Pancreas (tissue), 10 donors: ENCODE measurements around the gene TFAP2B. TPM values are rescaled to one million over a fixed set of nuclear protein-coding genes. Genes with fewer than 3 reads are reported as not detected.
A peak's percentile ranks its signal among the peaks of the same experiment; 100 is the strongest.

ENCODE experiments used
- ATAC-seq, 4 donors: fragments of 200-7000 bp; cut with Tn5 transposase; one replicate each; pipeline versions ENCODE4 v1.8.0 to v1.9.1; 2020; ENCODE audit warnings: mild to moderate bottlenecking in 4 of 4, moderate library complexity in 4 of 4
- DNase-seq, 6 donors: peaks; one replicate each; pipeline ENCODE4 v3.0.0-alpha.2; 2020
- FAIRE-seq: peaks from 2 replicates; lab custom pipeline; 2012; peaks lifted over from hg19 to GRCh38; lab: Jason Lieb, UNC
- H3K27ac ChIP-seq, 4 donors: fragments of 200-600 bp; sonication (generic); 1 replicate in 3 of 4; 2 replicates in 1 of 4; pipeline versions ENCODE4 v1.5.0 to v1.8.0; 2020
- H3K27me3 ChIP-seq, 4 donors: fragments of 200-600 bp; one replicate each; pipeline ENCODE4 v1.8.0; 2021
- H3K36me3 ChIP-seq, 3 donors: fragments of 200-600 bp; sonication (generic) in 1 of 3; one replicate each; pipeline versions ENCODE4 v1.5.0 to v1.8.0; 2020 to 2021
- H3K4me1 ChIP-seq, 3 donors: fragments of 200-600 bp; one replicate each; pipeline ENCODE4 v1.8.0; 2021
- H3K4me3 ChIP-seq, 4 donors: fragments of 200-600 bp; sonication (generic) in 2 of 4; one replicate each; pipeline versions ENCODE4 v1.5.0 to v1.8.0; 2020 to 2021
- H3K9me3 ChIP-seq, 4 donors: fragments of 200-600 bp; one replicate each; pipeline ENCODE4 v1.8.0; 2021
- WGBS, 2 donors: extraction: QIAGEN DNeasy Blood & Tissue Kit; methylation state at CpG; one replicate each; pipeline ENCODE4 v1.1.7; 2013; 5-methylcytosine and 5-hydroxymethylcytosine counted together
- intact Hi-C, 3 donors: fragments of 100-400 bp; cut with DNase I; formaldehyde crosslinking; loops; one replicate each; pipeline versions ENCODE4 v1.11.1 to v1.14.2; 2022
- polyA plus RNA-seq, 2 donors: library from polyadenylated mRNA; stranded (reverse); fragments of 200-250 nt; gene quantifications; one replicate each; pipeline ENCODE4 v1.2.3, GENCODE V29; 2013
- total RNA-seq, 6 donors: library from RNA; stranded (reverse); fragmentation: NEBNext Ultra II Directional in 4 of 6; extraction: Animal tissue kit (Norgen Biotek cat#: 25700) in 4 of 6; gene quantifications; one replicate each; pipeline versions ENCODE4 v1.2.1 to v1.2.4, GENCODE V29; 2021 to 2023
- TF ChIP-seq, protein P1 (sequence below), 4 donors: fragments of 200-600 bp; sonication (generic) in 3 of 4; IDR thresholded peaks; one replicate each; pipeline versions ENCODE4 v1.5.0 to v1.8.0; 2021; ENCODE audit warnings: antibody characterized with exemption in 4 of 4
- donor health status: healthy with polysubstance abuse.
- donor health status: DM: no; HTN: no; CAD: no; lungs with moderate emphysema.
- donor health status: DM: no; HTN: no; CAD: no.
- donor health status: control.
- donor health status: control.
- donor health status: Bipolar disorder and iron deficiency.
- donor health status: DM: yes; HTN: yes; CAD: no.
- donor health status: DM: no; HTN: no; CAD: no.
- donor health status: DM: no; HTN: no; CAD: no.
- donor health status: DM: yes; HTN: yes; CAD: no.

Gene TFAP2B
- total and polyA plus RNA-seq, 8 donors, result not detected

GRCh38 chr6:50845499-50846143 is 26.9 kb downstream of the TFAP2B start:
- peaks cover 0 to 80% (median 23%) of the 10 kb centered on the region in 4 donors for H3K27me3 ChIP-seq
- DNase-seq, result peak in 1 of 6 donors; percentile 48
- TF ChIP-seq, protein P1, sequence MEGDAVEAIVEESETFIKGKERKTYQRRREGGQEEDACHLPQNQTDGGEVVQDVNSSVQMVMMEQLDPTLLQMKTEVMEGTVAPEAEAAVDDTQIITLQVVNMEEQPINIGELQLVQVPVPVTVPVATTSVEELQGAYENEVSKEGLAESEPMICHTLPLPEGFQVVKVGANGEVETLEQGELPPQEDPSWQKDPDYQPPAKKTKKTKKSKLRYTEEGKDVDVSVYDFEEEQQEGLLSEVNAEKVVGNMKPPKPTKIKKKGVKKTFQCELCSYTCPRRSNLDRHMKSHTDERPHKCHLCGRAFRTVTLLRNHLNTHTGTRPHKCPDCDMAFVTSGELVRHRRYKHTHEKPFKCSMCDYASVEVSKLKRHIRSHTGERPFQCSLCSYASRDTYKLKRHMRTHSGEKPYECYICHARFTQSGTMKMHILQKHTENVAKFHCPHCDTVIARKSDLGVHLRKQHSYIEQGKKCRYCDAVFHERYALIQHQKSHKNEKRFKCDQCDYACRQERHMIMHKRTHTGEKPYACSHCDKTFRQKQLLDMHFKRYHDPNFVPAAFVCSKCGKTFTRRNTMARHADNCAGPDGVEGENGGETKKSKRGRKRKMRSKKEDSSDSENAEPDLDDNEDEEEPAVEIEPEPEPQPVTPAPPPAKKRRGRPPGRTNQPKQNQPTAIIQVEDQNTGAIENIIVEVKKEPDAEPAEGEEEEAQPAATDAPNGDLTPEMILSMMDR (IDR thresholded peaks at IDR 0.05), result no peak
- H3K4me1 ChIP-seq, result peaks cover 0 to 3% (median 0%) of the 10 kb centered on the region in 3 donors
- H3K36me3 ChIP-seq, result no peaks in the 10 kb centered on the region
- no peak for ATAC-seq
- WGBS, 2 donors, result 5 to 8% methylated on average over 44 of the region's 44 CpGs
- intact Hi-C loops, result no loop called here
- H3K27ac ChIP-seq, result no peak overlapping the region
- H3K9me3 ChIP-seq, result no peaks in the 10 kb centered on the region
- no peak for FAIRE-seq
- no peak overlapping the region for H3K4me3 ChIP-seq

DNA sequence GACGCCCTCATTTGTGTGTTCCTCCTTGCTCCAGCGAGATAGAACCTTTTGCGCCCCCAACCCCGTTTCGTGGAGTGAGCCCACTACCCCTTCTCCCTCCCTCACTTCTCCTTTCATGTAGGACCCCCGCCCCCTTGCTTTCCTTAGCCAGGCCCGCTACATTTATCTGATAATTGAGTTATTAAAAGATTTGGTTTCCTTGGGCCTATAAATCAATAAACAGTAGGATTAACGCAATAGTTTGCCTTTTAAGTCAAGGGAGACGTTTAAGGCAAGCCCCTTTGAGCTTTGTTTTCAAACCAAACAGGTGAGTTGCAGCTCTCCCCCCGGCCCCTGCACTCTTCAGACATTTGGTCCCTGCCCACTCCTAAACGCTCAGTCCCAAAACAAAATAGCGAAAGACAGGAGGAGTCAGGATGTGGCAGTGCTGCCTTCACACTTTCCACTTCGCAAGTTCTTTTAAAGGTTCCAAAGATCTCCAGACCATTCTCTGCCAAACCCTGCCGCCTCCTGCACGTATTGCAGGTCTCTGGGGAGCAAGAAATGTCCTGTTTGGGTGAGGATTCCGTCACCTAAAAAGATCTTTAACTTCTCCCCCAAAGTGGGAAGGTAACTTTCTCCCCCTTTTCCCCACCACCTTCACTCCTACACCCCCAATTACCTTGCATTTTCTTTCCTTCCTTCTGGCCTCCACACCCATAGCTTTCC is 27.6 kb downstream of the TFAP2B start:
- FAIRE-seq, result no peak
- Histone ChIP-seq H3K27me3 (peaks cover 0 to 87% (median 23%) of the 10 kb centered on the region in 4 donors), H3K36me3 (no peaks in the 10 kb centered on the region), H3K4me1 (peaks cover 0 to 3% (median 0%) of the 10 kb centered on the region in 3 donors), H3K27ac (no peak overlapping the region), H3K4me3 (no peak overlapping the region), H3K9me3 (no peaks in the 10 kb centered on the region)
- ATAC-seq, result no peak
- no peak for DNase-seq
- 7% methylated on average over 16 of the region's 16 CpGs for WGBS, 2 donors
- intact Hi-C loops, result no loop called here
- TF ChIP-seq, protein P1 (IDR thresholded peaks at IDR 0.05), result no peak

DNA sequence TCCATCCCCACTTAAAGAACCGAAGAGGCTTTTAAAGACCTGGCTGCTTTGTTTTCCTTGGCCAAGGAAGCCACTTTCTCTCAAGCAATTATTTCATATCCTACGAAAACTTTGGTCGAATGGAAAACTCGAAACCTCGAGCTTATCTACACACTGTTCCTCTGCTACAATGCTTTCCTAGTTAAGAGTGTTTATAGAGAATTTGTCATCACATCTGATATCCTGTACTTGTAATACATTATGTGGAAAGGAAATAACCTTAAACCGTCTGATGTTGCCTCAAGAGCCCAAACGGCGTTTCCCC is 28.1 kb downstream of the TFAP2B start:
- H3K4me3 ChIP-seq, result no peak overlapping the region
- intact Hi-C loops, result no loop called here
- no peak for FAIRE-seq

DNA sequence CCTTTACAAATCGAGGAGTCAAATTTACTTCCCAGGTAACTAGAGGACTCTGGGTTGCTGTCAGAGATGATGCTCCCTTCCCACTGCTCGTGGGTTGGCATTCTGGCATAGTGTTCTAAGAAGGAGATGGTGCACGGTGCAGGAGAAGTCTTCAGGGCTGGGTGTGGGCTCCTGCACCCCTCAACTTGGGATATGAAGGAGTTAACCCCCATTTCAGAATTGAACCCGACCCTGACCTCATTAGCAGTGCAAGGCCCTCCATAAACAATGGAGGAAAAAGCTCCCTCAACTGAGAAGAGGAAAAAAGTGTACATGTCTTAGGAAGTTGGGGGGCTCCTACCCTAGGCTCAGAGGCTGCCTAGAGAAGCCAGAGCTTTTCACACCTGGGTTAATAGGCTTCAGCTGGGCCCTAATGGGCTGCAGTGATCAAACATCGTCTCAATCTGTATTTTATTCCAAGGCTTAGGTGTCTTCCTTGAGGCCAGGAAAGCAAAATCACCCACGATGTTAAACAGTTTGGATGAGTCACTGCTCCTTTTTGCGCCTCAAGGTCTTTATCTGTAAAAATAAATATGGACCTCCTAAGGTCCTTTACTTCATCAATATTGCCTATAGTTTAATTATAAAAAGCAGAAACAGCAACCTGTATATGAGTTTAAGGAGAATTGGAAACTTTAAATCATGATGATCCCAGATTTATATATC is 29.4 kb downstream of the TFAP2B start:
- H3K27me3 ChIP-seq, result peaks cover 0 to 89% (median 20%) of the 10 kb centered on the region in 4 donors
- ATAC-seq, result no peak
- no peak overlapping the region for H3K27ac ChIP-seq
- H3K4me3 ChIP-seq, result no peak overlapping the region
- TF ChIP-seq, protein P1 (IDR thresholded peaks at IDR 0.05), result no peak
- intact Hi-C loops, result no loop called here
- peaks cover 0 to 3% (median 0%) of the 10 kb centered on the region in 3 donors for H3K4me1 ChIP-seq
- no peaks in the 10 kb centered on the region for H3K9me3 ChIP-seq
- no peak for FAIRE-seq
- DNase-seq, result no peak
- 4 to 5% methylated on average over 7 of the region's 7 CpGs for WGBS, 2 donors
- H3K36me3 ChIP-seq, result no peaks in the 10 kb centered on the region

More for the DNA sequence above, 28.1 kb downstream of the TFAP2B start:
- Histone ChIP-seq H3K36me3 (no peaks in the 10 kb centered on the region), H3K27ac (no peak overlapping the region), H3K4me1 (peaks cover 0 to 3% (median 0%) of the 10 kb centered on the region in 3 donors), H3K9me3 (no peaks in the 10 kb centered on the region), H3K27me3 (peaks cover 0 to 89% (median 22%) of the 10 kb centered on the region in 4 donors)
- 4% methylated on average over 8 of the region's 8 CpGs for WGBS, 2 donors
- TF ChIP-seq, protein P1 (IDR thresholded peaks at IDR 0.05), result no peak
- DNase-seq (no peak), ATAC-seq (no peak)
